Ishikawa (cell line): ENCODE data around the gene PSEN1.

ENCODE experiments used
- CEBPB ChIP-seq: IDR thresholded peaks from 2 replicates; pipeline ENCODE4 v1.6.1; 2012
- CREB1 ChIP-seq: IDR thresholded peaks from 2 replicates; pipeline ENCODE4 v1.6.1; 2012; ENCODE audit warnings: low read depth
- EGR1 ChIP-seq: IDR thresholded peaks from 2 replicates; pipeline ENCODE4 v1.6.1; 2012
- EP300 ChIP-seq: IDR thresholded peaks from 2 replicates; pipeline ENCODE4 v1.6.1; 2012; ENCODE audit warnings: borderline replicate concordance
- FOXM1 ChIP-seq: IDR thresholded peaks from 2 replicates; pipeline ENCODE4 v1.6.1; 2012; ENCODE audit warnings: low read depth, borderline replicate concordance
- MAX ChIP-seq: IDR thresholded peaks from 2 replicates; pipeline ENCODE4 v1.6.1; 2012
- NFIC ChIP-seq: IDR thresholded peaks from 2 replicates; pipeline ENCODE4 v1.6.1; 2012
- RAD21 ChIP-seq: IDR thresholded peaks from 2 replicates; pipeline ENCODE4 v1.6.1; 2012; ENCODE audit warnings: low read depth
- REST ChIP-seq: IDR thresholded peaks from 2 replicates; pipeline ENCODE4 v1.6.1; 2012; ENCODE audit warnings: low read depth, mild to moderate bottlenecking
- TAF1 ChIP-seq: IDR thresholded peaks from 2 replicates; pipeline ENCODE4 v1.6.1; 2012; ENCODE audit warnings: low read depth, mild to moderate bottlenecking
- TCF12 ChIP-seq: IDR thresholded peaks from 2 replicates; pipeline ENCODE4 v1.6.1; 2012; ENCODE audit warnings: low read depth
- TEAD4 ChIP-seq: IDR thresholded peaks from 2 replicates; pipeline ENCODE4 v1.6.1; 2012
- USF1 ChIP-seq: IDR thresholded peaks from 2 replicates; pipeline ENCODE4 v1.6.1; 2012
- YY1 ChIP-seq: IDR thresholded peaks from 2 replicates; pipeline ENCODE4 v1.6.1; 2012; ENCODE audit warnings: low read depth
- ZBTB7A ChIP-seq: IDR thresholded peaks from 2 replicates; pipeline ENCODE4 v1.6.1; 2012; ENCODE audit warnings: low read depth

The PSEN1 gene

GRCh38 chr14:73259837-73260236 is 123.5 kb downstream of the PSEN1 start:
- TF ChIP-seq TCF12 (no peak), CREB1 (no peak), NFIC (no peak), YY1 (no peak), CEBPB (no peak), REST (no peak), EGR1 (no peak), EP300 (no peak), RAD21 (no peak), USF1 (no peak), MAX (no peak), TAF1 (no peak), FOXM1 (no peak), TEAD4 (no peak)

- TF ChIP-seq CREB1 (no peak), TAF1 (no peak), NFIC (no peak), EGR1 (no peak), REST (no peak), EP300 (no peak), USF1 (no peak), FOXM1 (no peak), YY1 (no peak), ZBTB7A (no peak), MAX (no peak), CEBPB (no peak)
Observed at GRCh38 chr14:73260574-73260973, 124.3 kb downstream of the PSEN1 start.

GRCh38 chr14:73261075-73261474 is 124.8 kb downstream of the PSEN1 start:
- TF ChIP-seq USF1 (no peak), NFIC (no peak), YY1 (no peak), REST (no peak), CEBPB (no peak), RAD21 (no peak), EP300 (no peak)

- TF ChIP-seq FOXM1 (no peak), USF1 (no peak), ZBTB7A (no peak), REST (no peak), NFIC (no peak), RAD21 (no peak), EP300 (no peak), CREB1 (no peak)
Observed at GRCh38 chr14:73261520-73262426, 125.5 kb downstream of the PSEN1 start.
